Smooth muscle cell of trachea (primary cell): ENCODE results near the gene LITAF. TPM values are rescaled to one million over a fixed set of nuclear protein-coding genes. Genes with fewer than 3 reads are reported as not detected.

Experiments
- total RNA-seq: library from RNA; depleted of rRNA; stranded (reverse); fragments of >200 nt; gene quantifications from 2 replicates; pipeline ENCODE4 v1.2.1, GENCODE V29; 2014

Gene LITAF
- total RNA-seq: 53.7 and 151 TPM in 2 replicates

DNA sequence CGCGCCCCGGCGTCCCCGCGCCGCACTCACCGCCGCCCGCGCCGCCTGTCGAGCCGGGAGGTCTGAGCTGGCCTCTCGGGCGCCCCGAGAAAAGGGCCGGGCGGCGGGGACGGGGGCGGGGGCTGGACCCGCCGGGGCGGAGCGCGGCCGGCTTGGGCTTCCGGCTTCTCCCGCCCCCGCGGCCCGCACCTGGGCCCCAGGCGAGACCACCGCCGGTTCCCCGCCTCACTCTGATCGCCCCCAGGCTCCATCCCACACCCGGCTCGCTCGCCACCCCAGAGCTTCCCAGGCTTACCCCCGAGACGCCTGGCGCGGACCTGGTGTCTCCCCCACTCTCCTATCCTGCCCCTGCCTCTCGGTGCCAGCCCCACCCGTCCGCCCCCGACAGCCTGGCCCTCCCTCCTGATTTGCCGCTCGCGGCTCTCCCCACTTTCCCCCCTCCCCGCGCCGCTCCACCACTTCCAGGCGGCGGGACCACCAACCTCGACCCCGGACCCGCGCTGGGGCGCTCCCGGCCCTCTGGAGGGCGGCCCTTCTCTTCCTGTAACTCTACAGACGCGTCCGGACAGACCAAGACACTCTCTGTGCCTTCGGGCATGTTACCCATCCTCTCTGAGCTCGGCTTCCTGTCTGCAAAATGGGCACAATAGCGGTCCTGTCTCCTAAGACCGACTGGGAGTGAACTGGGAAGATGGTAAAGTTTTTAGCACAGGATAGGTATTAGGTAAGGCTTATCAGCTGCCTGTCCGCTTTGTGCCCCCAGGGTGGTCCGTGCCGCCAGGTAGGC, at the start of gene LITAF:
Gene LITAF (minus strand): TSS at position 64 of the 787 bp plus-strand sequence. CDS start 30,189 bp downstream, outside the sequence.

Other genes starting within 250 kb of the LITAF start
- gene RMI2, start 241.5 kb downstream of the LITAF start, total RNA-seq: 4.3 and 10.5 TPM in 2 replicates
- gene SNN, start 81.5 kb upstream of the LITAF start, total RNA-seq: 20.1 and 28.4 TPM in 2 replicates
- gene TXNDC11, start 155.9 kb upstream of the LITAF start, total RNA-seq: 25.7 and 26.1 TPM in 2 replicates
- 40.9 and 67.8 TPM in 2 replicates for gene ZC3H7A, start 210.3 kb upstream of the LITAF start, total RNA-seq